Hepatocyte (in vitro differentiated cells): ENCODE measurements around the gene THYN1. TPM values are rescaled to one million over a fixed set of nuclear protein-coding genes. Genes with fewer than 3 reads are reported as not detected.

Experiments used
- DNase-seq: peaks from one replicate; pipeline ENCODE4 v3.0.0-alpha.2; 2016; ENCODE audit warnings: low spot score
- H2AFZ ChIP-seq: fragments of 200-600 bp; sonication (generic); 2 replicates; pipeline ENCODE4 v1.6.0; 2016; ENCODE audit warnings: antibody characterized with exemption, mild to moderate bottlenecking
- H3K27ac ChIP-seq: fragments of 200-600 bp; sonication (generic); 2 replicates; pipeline ENCODE4 v1.5.1; 2016; ENCODE audit warnings: mild to moderate bottlenecking
- H3K27me3 ChIP-seq: fragments of 200-600 bp; sonication (generic); 2 replicates; pipeline ENCODE4 v1.6.1; 2016
- H3K36me3 ChIP-seq: fragments of 200-600 bp; sonication (generic); replicated peaks from 2 replicates; pipeline ENCODE4 v1.5.1; 2016; ENCODE audit warnings: low read depth; ENCODE audit not compliant: insufficient read depth
- H3K4me1 ChIP-seq: fragments of 200-600 bp; sonication (generic); 2 replicates; pipeline ENCODE4 v1.5.1; 2016; ENCODE audit warnings: mild to moderate bottlenecking, moderate library complexity; ENCODE audit not compliant: insufficient read depth
- H3K4me2 ChIP-seq: fragments of 200-600 bp; sonication (generic); 2 replicates; pipeline ENCODE4 v1.6.0; 2016
- H3K4me3 ChIP-seq: fragments of 200-600 bp; sonication (generic); 2 replicates; pipeline ENCODE4 v1.5.1; 2016; ENCODE audit warnings: mild to moderate bottlenecking
- H3K79me2 ChIP-seq: fragments of 200-600 bp; sonication (generic); 2 replicates; pipeline ENCODE4 v1.6.0; 2017; ENCODE audit warnings: mild to moderate bottlenecking
- H3K9me2 ChIP-seq: fragments of 200-600 bp; sonication (generic); replicated peaks from 2 replicates; pipeline ENCODE4 v1.6.0; 2017; ENCODE audit warnings: mild to moderate bottlenecking; ENCODE audit not compliant: insufficient read depth
- H3K9me3 ChIP-seq: fragments of 200-600 bp; sonication (generic); 2 replicates; pipeline ENCODE4 v1.5.1; 2016; ENCODE audit warnings: low read depth, mild to moderate bottlenecking
- H4K20me1 ChIP-seq: fragments of 200-600 bp; sonication (generic); 2 replicates; pipeline ENCODE4 v1.6.0; 2016; ENCODE audit warnings: mild to moderate bottlenecking; ENCODE audit not compliant: insufficient read depth, poor library complexity, severe bottlenecking
- CTCF ChIP-seq: fragments of 200-600 bp; sonication (generic); IDR thresholded peaks from 2 replicates; pipeline ENCODE4 v1.5.1; 2016; ENCODE audit warnings: antibody characterized with exemption, mild to moderate bottlenecking; ENCODE audit not compliant: poor library complexity
- EZH2 ChIP-seq: fragments of 200-600 bp; sonication (generic); IDR thresholded peaks from 2 replicates; pipeline ENCODE4 v1.6.1; 2016; ENCODE audit warnings: antibody characterized with exemption, mild to moderate bottlenecking, borderline replicate concordance
- EZH2phosphoT487 ChIP-seq: fragments of 200-600 bp; sonication (generic); IDR thresholded peaks from one replicate; pipeline ENCODE4 v1.6.1; 2018; ENCODE audit warnings: antibody characterized with exemption, mild to moderate bottlenecking, low read depth, moderate library complexity; ENCODE audit not compliant: unreplicated experiment, severe bottlenecking
- WGBS: methylation state at CpG from one replicate; pipeline ENCODE4 v1.1.6; 2016; ENCODE audit warnings: low lambda C conversion rate; ENCODE audit errors: missing lambda C conversion rate; 5-methylcytosine and 5-hydroxymethylcytosine counted together
- polyA plus RNA-seq: library from polyadenylated mRNA; unstranded; fragments of >200 nt; fragmentation: Nextera tagmentation; extraction: Ambion mirVana; gene quantifications from 2 replicates; pipeline ENCODE4 v1.2.1, GENCODE V29; 2016
- total RNA-seq: library from RNA; depleted of rRNA; stranded (reverse); fragments of >200 nt; gene quantifications from 2 replicates; pipeline ENCODE4 v1.2.3, GENCODE V29; 2014

THYN1 gene
- total and polyA plus RNA-seq, 2 experiments from 2014 or later: 45.7 to 59.8 TPM

GRCh38 chr11:134244593-134244992, 8.6 kb downstream of the THYN1 start:
- DNase-seq: peak; percentile 29
- Histone ChIP-seq H3K4me1 (no peaks in the 10 kb centered on the region), H3K27ac (no peak overlapping the region), H3K4me2 (no peak overlapping the region), H3K4me3 (no peak overlapping the region), H3K9me2 (no peaks in the 10 kb centered on the region), H3K27me3 (no peaks in the 10 kb centered on the region), H4K20me1 (no peaks in the 10 kb centered on the region), H2AFZ (no peak overlapping the region), H3K36me3 (no peaks in the 10 kb centered on the region), H3K9me3 (no peaks in the 10 kb centered on the region), H3K79me2 (no peaks in the 10 kb centered on the region)
- 74% methylated on average over 7 of the region's 7 CpGs for WGBS
- no peak for TF ChIP-seq EZH2
- peak; percentile 36 for TF ChIP-seq CTCF

GRCh38 chr11:134243913-134244312, 9.2 kb downstream of the THYN1 start:
- H3K27me3 ChIP-seq: no peaks in the 10 kb centered on the region
- H3K36me3 ChIP-seq: no peaks in the 10 kb centered on the region
- no peak for DNase-seq
- H3K4me2 ChIP-seq: no peak overlapping the region
- H4K20me1 ChIP-seq: no peaks in the 10 kb centered on the region
- TF ChIP-seq EZH2 (no peak), EZH2phosphoT487 (no peak), CTCF (no peak)
- H3K79me2 ChIP-seq: no peaks in the 10 kb centered on the region
- no peaks in the 10 kb centered on the region for H3K4me1 ChIP-seq
- H3K4me3 ChIP-seq: no peak overlapping the region
- H3K27ac ChIP-seq: no peak overlapping the region
- 100% methylated on average over 4 of the region's 4 CpGs for WGBS
- H3K9me3 ChIP-seq: no peaks in the 10 kb centered on the region
- H2AFZ ChIP-seq: no peak overlapping the region
- H3K9me2 ChIP-seq: no peaks in the 10 kb centered on the region

- Histone ChIP-seq H3K4me3 (no peak overlapping the region), H3K27me3 (no peaks in the 10 kb centered on the region), H3K27ac (no peak overlapping the region), H4K20me1 (no peaks in the 10 kb centered on the region), H3K36me3 (no peaks in the 10 kb centered on the region), H3K79me2 (no peaks in the 10 kb centered on the region), H3K9me2 (no peaks in the 10 kb centered on the region), H3K4me2 (no peak overlapping the region), H3K9me3 (no peaks in the 10 kb centered on the region), H2AFZ (no peak overlapping the region), H3K4me1 (no peaks in the 10 kb centered on the region)
- no peak for DNase-seq
- TF ChIP-seq EZH2phosphoT487 (no peak), CTCF (no peak), EZH2 (no peak)
- WGBS: 91% methylated on average over 9 of the region's 9 CpGs
These were observed 10.8 kb downstream of the THYN1 start for GRCh38 chr11:134242376-134242775.

- Histone ChIP-seq H3K27ac (no peak overlapping the region), H3K9me3 (no peaks in the 10 kb centered on the region), H2AFZ (no peak overlapping the region), H3K36me3 (no peaks in the 10 kb centered on the region), H3K4me3 (no peak overlapping the region), H3K27me3 (no peaks in the 10 kb centered on the region), H3K4me1 (no peaks in the 10 kb centered on the region), H3K79me2 (no peaks in the 10 kb centered on the region), H4K20me1 (no peaks in the 10 kb centered on the region), H3K9me2 (no peaks in the 10 kb centered on the region), H3K4me2 (no peak overlapping the region)
- no peak for TF ChIP-seq EZH2phosphoT487
- TF ChIP-seq CTCF: no peak
- TF ChIP-seq EZH2: no peak
- WGBS: 74% methylated on average over 6 of the region's 6 CpGs
- no peak for DNase-seq
These were observed 12.6 kb downstream of the THYN1 start for GRCh38 chr11:134240592-134240991.
